Naive thymus-derived CD8-positive, alpha-beta T cell (primary cell): Measurements from ENCODE around the gene ANK2. TPM values are rescaled to one million over a fixed set of nuclear protein-coding genes. Genes with fewer than 3 reads are reported as not detected.

Experiments
- ATAC-seq, 2 donors: fragments of 150-1000 bp; cut with Tn5 transposase in 1 of 2; sonication (Bioruptor Pico), chemical (Tn5 transposase) in 1 of 2; 1 replicate in 1 of 2; 2 replicates in 1 of 2; pipeline ENCODE4 v1.10.0; 2021; ENCODE audit warnings: mild to moderate bottlenecking in 2 of 2, moderate library complexity in 2 of 2
- POLR2A ChIA-PET: fragments of 350-600 bp; sonication (Branson Sonifier 250); formaldehyde crosslinking; loops from one replicate; lab custom pipeline; 2021; ENCODE audit warnings: antibody characterized with exemption; lab: Charles Lee
- DNase-seq, 10 donors: peaks; one replicate each; pipeline versions ENCODE4 v3.0.0 to v3.0.0-alpha.2; 2020 to 2022
- H3K27ac Mint-ChIP-seq, 10 donors: one replicate each; pipeline ENCODE4 v1.8.0; 2020 to 2022; ENCODE audit warnings: mild to moderate bottlenecking in 10 of 10, mixed read lengths in 10 of 10, moderate library complexity in 4 of 10, inconsistent platforms in 1 of 10
- H3K27me3 Mint-ChIP-seq, 5 donors: one replicate each; pipeline ENCODE4 v1.8.0; 2021 to 2022; ENCODE audit warnings: mixed read lengths in 5 of 5
- H3K36me3 Mint-ChIP-seq, 3 donors: one replicate each; pipeline ENCODE4 v1.8.0; 2020 to 2022; ENCODE audit warnings: mixed read lengths in 3 of 3, mild to moderate bottlenecking in 2 of 3, inconsistent platforms in 1 of 3
- H3K4me1 Mint-ChIP-seq, 4 donors: one replicate each; pipeline ENCODE4 v1.8.0; 2021 to 2022; ENCODE audit warnings: mixed read lengths in 4 of 4
- H3K4me3 Mint-ChIP-seq, 10 donors: one replicate each; pipeline ENCODE4 v1.8.0; 2020 to 2022; ENCODE audit warnings: mild to moderate bottlenecking in 10 of 10, mixed read lengths in 10 of 10, moderate library complexity in 6 of 10, inconsistent platforms in 1 of 10
- H3K9me3 Mint-ChIP-seq, 9 donors: one replicate each; pipeline ENCODE4 v1.8.0; 2020 to 2022; ENCODE audit warnings: mixed read lengths in 9 of 9, mild to moderate bottlenecking in 3 of 9, inconsistent platforms in 1 of 9, moderate library complexity in 1 of 9
- polyA plus RNA-seq, 3 donors: library from polyadenylated mRNA; unstranded; fragments of 300-500 nt; fragmentation: Illumina TruSeq; gene quantifications; one replicate each; pipeline ENCODE4 v1.2.3, GENCODE V29; 2021
- total RNA-seq, 8 experiments: library from RNA in 2 of 8; stranded (reverse) in 2 of 8; gene quantifications; one replicate each; pipeline ENCODE4 v1.2.3 and lab custom pipeline; 2021 to 2026

Gene ANK2
- total and polyA plus RNA-seq, 5 experiments from 2014 or later, result not detected

- ATAC-seq (no peak), DNase-seq (no peak)
- POLR2A ChIA-PET, result no interaction called here
- Mint-ChIP-seq H3K4me1 (no peaks in the 10 kb centered on the region), H3K27ac (no peak overlapping the region), H3K9me3 (no peaks in the 10 kb centered on the region), H3K36me3 (no peaks in the 10 kb centered on the region), H3K4me3 (no peak overlapping the region), H3K27me3 (peaks cover 0 to 8% (median 5%) of the 10 kb centered on the region in 5 donors)
Measured at GRCh38 chr4:113293674-113294073, 244.2 kb downstream of the ANK2 start.

- H3K4me1 Mint-ChIP-seq, result no peaks in the 10 kb centered on the region
- ATAC-seq (no peak), DNase-seq (no peak)
- peaks cover 0 to 8% (median 5%) of the 10 kb centered on the region in 5 donors for H3K27me3 Mint-ChIP-seq
- POLR2A ChIA-PET, result no interaction called here
- no peak overlapping the region for H3K27ac Mint-ChIP-seq
- H3K9me3 Mint-ChIP-seq, result no peaks in the 10 kb centered on the region
- no peaks in the 10 kb centered on the region for H3K36me3 Mint-ChIP-seq
- H3K4me3 Mint-ChIP-seq, result no peak overlapping the region
Measured at GRCh38 chr4:113294908-113295307, 245.5 kb downstream of the ANK2 start.

GRCh38 chr4:113300471-113300928 lies 251.0 kb downstream of the ANK2 start:
- Mint-ChIP-seq H3K27me3 (peaks cover 0 to 5% (median 0%) of the 10 kb centered on the region in 5 donors), H3K4me3 (no peak overlapping the region), H3K4me1 (no peaks in the 10 kb centered on the region), H3K9me3 (no peaks in the 10 kb centered on the region), H3K27ac (no peak overlapping the region), H3K36me3 (no peaks in the 10 kb centered on the region)
- ATAC-seq, result no peak
- POLR2A ChIA-PET, result no interaction called here
- DNase-seq, result no peak

GRCh38 chr4:113302051-113302450 lies 252.6 kb downstream of the ANK2 start:
- Mint-ChIP-seq H3K9me3 (no peaks in the 10 kb centered on the region), H3K4me1 (no peaks in the 10 kb centered on the region), H3K4me3 (no peak overlapping the region), H3K27ac (no peak overlapping the region), H3K27me3 (peaks cover 0 to 4% (median 0%) of the 10 kb centered on the region in 5 donors), H3K36me3 (no peaks in the 10 kb centered on the region)
- ATAC-seq (no peak), DNase-seq (no peak)
- POLR2A ChIA-PET, result no interaction called here

GRCh38 chr4:113303315-113303714 lies 253.9 kb downstream of the ANK2 start:
- ATAC-seq (no peak), DNase-seq (no peak)
- H3K9me3 Mint-ChIP-seq, result no peaks in the 10 kb centered on the region
- H3K27ac Mint-ChIP-seq, result no peak overlapping the region
- no peaks in the 10 kb centered on the region for H3K36me3 Mint-ChIP-seq
- H3K27me3 Mint-ChIP-seq, result peaks cover 0 to 4% (median 0%) of the 10 kb centered on the region in 5 donors
- POLR2A ChIA-PET, result interaction anchor here (0.5 kb wide), 1 partner anchor 14 kb away, joined by 3 read pairs; no protein-coding TSS in a partner anchor
- no peaks in the 10 kb centered on the region for H3K4me1 Mint-ChIP-seq
- no peak overlapping the region for H3K4me3 Mint-ChIP-seq

- Mint-ChIP-seq H3K27me3 (peaks cover 1 to 9% (median 3%) of the 10 kb centered on the region in 5 donors), H3K4me3 (no peak overlapping the region), H3K27ac (no peak overlapping the region), H3K4me1 (no peaks in the 10 kb centered on the region), H3K36me3 (no peaks in the 10 kb centered on the region), H3K9me3 (no peaks in the 10 kb centered on the region)
- POLR2A ChIA-PET, result no interaction called here
- ATAC-seq, result no peak
- no peak for DNase-seq
Measured at GRCh38 chr4:113311047-113311446, 261.6 kb downstream of the ANK2 start.

- Mint-ChIP-seq H3K4me1 (peaks cover 4 to 9% (median 8%) of the 10 kb centered on the region in 4 donors), H3K27ac (no peak overlapping the region), H3K9me3 (no peaks in the 10 kb centered on the region), H3K4me3 (no peak overlapping the region), H3K27me3 (peaks cover 0 to 9% (median 3%) of the 10 kb centered on the region in 5 donors), H3K36me3 (no peaks in the 10 kb centered on the region)
- DNase-seq, result no peak
- no peak for ATAC-seq
- POLR2A ChIA-PET, result no interaction called here
Measured at GRCh38 chr4:113312529-113312928, 263.1 kb downstream of the ANK2 start.

GRCh38 chr4:113314426-113314825 lies 265.0 kb downstream of the ANK2 start:
- Mint-ChIP-seq H3K36me3 (no peaks in the 10 kb centered on the region), H3K4me3 (no peak overlapping the region), H3K9me3 (no peaks in the 10 kb centered on the region), H3K27me3 (peaks cover 0 to 9% (median 3%) of the 10 kb centered on the region in 5 donors), H3K4me1 (peaks cover 4 to 12% (median 9%) of the 10 kb centered on the region in 4 donors), H3K27ac (no peak overlapping the region)
- ATAC-seq (no peak), DNase-seq (no peak)
- POLR2A ChIA-PET, result no interaction called here

- DNase-seq (peak in 5 of 10 donors; percentile 1 to 34 (median 17)), ATAC-seq (peak; percentile 57 to 84)
- peaks cover 0 to 9% (median 3%) of the 10 kb centered on the region in 5 donors for H3K27me3 Mint-ChIP-seq
- peak overlapping the region in 3 of 10 donors; percentile 2 to 8 (median 7) for H3K27ac Mint-ChIP-seq
- peaks cover 4 to 12% (median 9%) of the 10 kb centered on the region in 4 donors for H3K4me1 Mint-ChIP-seq
- peak overlapping the region in 1 of 10 donors; percentile 5 for H3K4me3 Mint-ChIP-seq
- POLR2A ChIA-PET, result no interaction called here
- no peaks in the 10 kb centered on the region for H3K36me3 Mint-ChIP-seq
- no peaks in the 10 kb centered on the region for H3K9me3 Mint-ChIP-seq
Measured at GRCh38 chr4:113316879-113317278, 267.4 kb downstream of the ANK2 start.

GRCh38 chr4:113317523-113317922 lies 268.1 kb downstream of the ANK2 start:
- Mint-ChIP-seq H3K4me3 (no peak overlapping the region), H3K36me3 (no peaks in the 10 kb centered on the region), H3K9me3 (no peaks in the 10 kb centered on the region), H3K27ac (peak overlapping the region in 2 of 10 donors; percentile 15 to 26), H3K4me1 (peaks cover 4 to 12% (median 9%) of the 10 kb centered on the region in 4 donors), H3K27me3 (peaks cover 0 to 5% (median 3%) of the 10 kb centered on the region in 5 donors)
- DNase-seq (no peak), ATAC-seq (no peak)
- POLR2A ChIA-PET, result no interaction called here

GRCh38 chr4:113322736-113323135 lies 273.3 kb downstream of the ANK2 start:
- no peaks in the 10 kb centered on the region for H3K36me3 Mint-ChIP-seq
- DNase-seq (no peak), ATAC-seq (no peak)
- no peaks in the 10 kb centered on the region for H3K9me3 Mint-ChIP-seq
- H3K27me3 Mint-ChIP-seq, result peaks cover 0 to 7% (median 6%) of the 10 kb centered on the region in 5 donors
- POLR2A ChIA-PET, result no interaction called here
- peaks cover 0 to 1% (median 0%) of the 10 kb centered on the region in 4 donors for H3K4me1 Mint-ChIP-seq
- no peak overlapping the region for H3K4me3 Mint-ChIP-seq
- H3K27ac Mint-ChIP-seq, result no peak overlapping the region

GRCh38 chr4:113325876-113326615 lies 276.6 kb downstream of the ANK2 start:
- ATAC-seq (no peak), DNase-seq (no peak)
- no peaks in the 10 kb centered on the region for H3K4me1 Mint-ChIP-seq
- H3K27me3 Mint-ChIP-seq, result peaks cover 0 to 7% (median 6%) of the 10 kb centered on the region in 5 donors
- no peak overlapping the region for H3K4me3 Mint-ChIP-seq
- H3K36me3 Mint-ChIP-seq, result no peaks in the 10 kb centered on the region
- no peak overlapping the region for H3K27ac Mint-ChIP-seq
- POLR2A ChIA-PET, result no interaction called here
- no peaks in the 10 kb centered on the region for H3K9me3 Mint-ChIP-seq

- peaks cover 0 to 7% (median 4%) of the 10 kb centered on the region in 5 donors for H3K27me3 Mint-ChIP-seq
- DNase-seq (no peak), ATAC-seq (no peak)
- H3K36me3 Mint-ChIP-seq, result no peaks in the 10 kb centered on the region
- no peaks in the 10 kb centered on the region for H3K4me1 Mint-ChIP-seq
- H3K9me3 Mint-ChIP-seq, result no peaks in the 10 kb centered on the region
- POLR2A ChIA-PET, result no interaction called here
- no peak overlapping the region for H3K4me3 Mint-ChIP-seq
- H3K27ac Mint-ChIP-seq, result no peak overlapping the region
Measured at GRCh38 chr4:113327494-113327893, 278.0 kb downstream of the ANK2 start.
